HG03108 (cell line): ENCODE measurements around the gene S1PR3.

Source experiments
- ATAC-seq: cut with Tn5 transposase; IDR thresholded peaks from one replicate; pipeline ENCODE4 v1.9.1; 2021; ENCODE audit warnings: moderate library complexity; ENCODE audit not compliant: unreplicated experiment

S1PR3 gene

DNA sequence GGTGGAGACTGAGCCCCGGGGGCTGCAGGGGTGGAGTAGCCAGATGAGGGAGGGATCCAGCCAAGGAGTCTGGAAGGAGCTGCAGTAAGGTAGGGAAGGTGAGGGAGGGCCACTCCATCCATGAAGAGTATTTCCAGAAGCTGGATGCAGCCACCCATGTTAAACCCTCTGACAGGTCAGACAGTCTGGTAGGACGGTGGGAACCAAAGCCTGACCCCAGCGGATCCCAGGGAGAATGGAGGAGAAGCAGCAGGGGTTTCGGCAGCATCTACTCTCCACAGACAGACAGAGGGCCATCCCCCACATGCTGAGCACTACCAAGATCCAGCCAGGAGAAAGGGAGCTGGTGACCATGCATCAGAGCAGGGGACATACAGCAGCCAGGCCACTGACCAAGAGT lies 22.5 kb upstream of the S1PR3 start:
- ATAC-seq = no peak

DNA sequence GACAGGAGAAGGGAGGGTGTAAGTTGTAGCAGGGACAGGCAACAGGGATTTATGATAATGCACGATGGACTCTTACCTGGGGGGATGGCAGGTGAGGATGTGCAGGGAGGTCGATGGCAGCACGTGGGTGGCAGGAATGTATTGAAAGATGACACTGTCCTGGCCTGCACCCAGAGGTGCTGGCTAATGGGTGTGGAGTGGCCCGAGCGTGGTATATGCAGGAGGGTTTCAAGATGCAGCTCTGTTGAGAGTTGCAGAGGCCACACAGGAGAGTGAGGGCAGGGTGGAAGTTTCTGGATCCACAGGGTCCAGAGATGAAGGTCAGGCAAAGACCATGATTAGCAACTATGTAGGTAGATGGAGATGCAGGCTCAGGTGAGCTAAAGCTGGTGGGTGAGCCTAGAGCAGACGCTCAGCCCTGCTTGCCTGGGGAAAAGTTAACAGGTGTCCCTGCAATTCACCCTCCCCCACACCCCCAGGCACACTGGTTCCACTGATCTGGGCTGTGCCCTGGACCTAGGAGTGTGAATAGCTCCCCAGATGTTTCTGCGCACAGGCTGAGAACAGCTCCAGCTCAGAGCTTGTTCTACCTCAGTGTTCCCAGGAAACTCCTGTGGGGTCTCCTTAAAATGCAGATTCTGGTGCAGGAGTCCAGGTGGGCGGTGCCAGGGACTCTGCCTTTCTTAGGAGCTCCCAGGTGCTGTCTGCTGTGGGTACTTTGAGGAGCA lies 21.5 kb upstream of the S1PR3 start:
- ATAC-seq = no peak

DNA sequence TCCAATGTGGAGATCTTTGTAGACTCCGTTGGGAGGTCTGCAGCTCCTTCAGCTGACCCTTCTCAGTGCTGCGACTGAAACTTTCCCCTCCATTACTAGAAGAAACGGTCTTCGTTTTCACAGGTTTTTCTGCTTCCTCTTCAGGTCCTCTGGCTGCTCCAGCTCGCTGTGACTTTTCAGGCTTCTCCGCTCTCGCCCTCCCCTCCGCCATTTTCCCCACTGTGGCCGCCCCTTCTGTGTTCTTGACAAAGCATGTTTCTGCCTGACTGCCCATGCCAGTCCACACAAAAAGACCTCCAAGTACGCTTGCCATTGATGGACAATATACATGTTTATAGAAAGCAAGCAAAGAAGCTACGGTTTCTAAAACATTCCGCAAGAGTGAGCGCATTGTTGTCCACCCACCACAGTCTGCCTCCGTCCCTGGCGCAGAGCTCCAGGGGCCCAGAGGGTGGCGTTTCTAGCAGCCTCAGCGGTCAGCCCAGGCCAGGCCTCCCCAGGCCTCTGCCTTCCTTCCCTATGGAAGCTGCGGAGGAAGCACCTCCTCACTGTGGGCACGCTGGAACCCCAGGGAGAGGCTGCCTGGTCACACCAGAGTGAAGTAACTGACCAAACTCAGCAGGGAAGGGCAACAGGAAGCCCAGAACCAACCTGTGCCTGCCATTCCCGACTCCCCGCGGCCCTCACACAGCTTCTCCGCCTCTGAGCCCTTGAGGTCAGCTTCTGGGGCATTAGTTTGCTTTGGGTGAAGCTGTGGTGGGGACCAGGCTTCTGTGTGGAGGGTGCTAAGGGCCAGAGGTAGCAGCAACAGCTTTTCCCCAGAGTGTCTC lies 19.9 kb upstream of the S1PR3 start:
- ATAC-seq = no peak

DNA sequence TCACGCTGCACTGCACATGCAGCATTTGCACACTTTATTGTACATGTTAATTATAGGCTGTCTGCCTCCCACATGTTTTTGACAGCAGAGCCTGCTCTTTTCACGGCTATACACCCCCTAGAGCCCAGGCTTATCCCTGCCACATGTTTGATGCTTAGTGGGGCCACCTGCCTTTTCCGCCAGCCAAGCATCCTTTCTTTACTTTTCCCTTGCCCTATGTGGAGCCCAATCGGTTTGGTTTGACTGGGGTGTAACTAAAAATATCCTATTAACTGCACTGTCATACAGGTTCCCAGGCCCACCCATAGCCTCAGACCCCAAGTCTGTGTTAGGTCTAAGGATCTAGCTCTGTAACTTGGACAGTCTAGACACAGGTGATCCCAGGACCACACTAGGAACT lies 18.9 kb upstream of the S1PR3 start:
- no peak for ATAC-seq

DNA sequence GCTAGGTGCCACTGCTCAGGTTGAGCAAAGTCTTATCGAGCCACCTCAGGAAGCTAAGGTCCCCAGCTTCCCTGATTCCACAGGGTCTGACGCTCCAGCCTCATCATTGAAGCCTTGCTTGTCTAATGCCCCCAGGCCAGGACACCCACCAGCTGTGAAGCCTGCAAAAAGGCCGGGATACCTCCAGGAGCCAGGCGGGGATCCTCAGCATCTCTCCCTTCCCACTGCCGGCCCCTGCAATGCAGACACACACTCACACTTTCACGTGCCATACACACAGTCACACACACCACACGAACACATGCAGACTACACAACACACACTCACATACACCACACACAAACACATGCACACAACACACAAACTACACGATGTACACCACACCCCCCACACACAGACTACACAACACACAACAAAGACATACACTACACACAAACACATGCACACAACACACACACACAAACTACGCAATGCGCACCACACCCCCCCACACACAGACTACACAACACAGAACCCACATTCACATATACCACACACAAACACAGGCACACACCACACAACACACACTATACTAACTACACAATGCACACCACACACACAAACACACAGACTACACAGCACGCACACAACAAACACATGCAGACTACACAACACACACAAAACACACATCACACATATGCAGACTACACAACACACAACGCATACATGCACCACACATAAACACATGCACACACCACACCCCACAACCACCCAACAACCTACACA lies 17.8 kb upstream of the S1PR3 start:
- no peak for ATAC-seq

DNA sequence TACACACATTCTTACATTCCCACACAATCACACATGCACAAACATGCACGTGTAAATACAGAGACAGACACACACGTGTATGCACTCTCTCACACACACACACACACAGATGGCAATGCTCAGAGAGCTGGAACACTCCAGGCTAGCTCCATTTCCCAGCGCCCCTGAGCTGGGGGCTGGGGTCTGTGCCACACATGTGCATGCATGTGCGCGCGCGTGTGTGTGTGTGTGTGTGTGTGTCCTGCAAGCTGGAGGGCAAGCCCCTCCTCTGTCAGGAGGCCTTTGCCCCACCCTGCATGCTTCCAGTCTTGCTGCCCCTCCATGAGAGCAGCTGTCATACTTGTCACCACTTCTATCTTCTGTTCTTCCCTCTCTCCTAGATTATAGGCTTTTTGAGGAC lies 16.6 kb upstream of the S1PR3 start:
- ATAC-seq = no peak

DNA sequence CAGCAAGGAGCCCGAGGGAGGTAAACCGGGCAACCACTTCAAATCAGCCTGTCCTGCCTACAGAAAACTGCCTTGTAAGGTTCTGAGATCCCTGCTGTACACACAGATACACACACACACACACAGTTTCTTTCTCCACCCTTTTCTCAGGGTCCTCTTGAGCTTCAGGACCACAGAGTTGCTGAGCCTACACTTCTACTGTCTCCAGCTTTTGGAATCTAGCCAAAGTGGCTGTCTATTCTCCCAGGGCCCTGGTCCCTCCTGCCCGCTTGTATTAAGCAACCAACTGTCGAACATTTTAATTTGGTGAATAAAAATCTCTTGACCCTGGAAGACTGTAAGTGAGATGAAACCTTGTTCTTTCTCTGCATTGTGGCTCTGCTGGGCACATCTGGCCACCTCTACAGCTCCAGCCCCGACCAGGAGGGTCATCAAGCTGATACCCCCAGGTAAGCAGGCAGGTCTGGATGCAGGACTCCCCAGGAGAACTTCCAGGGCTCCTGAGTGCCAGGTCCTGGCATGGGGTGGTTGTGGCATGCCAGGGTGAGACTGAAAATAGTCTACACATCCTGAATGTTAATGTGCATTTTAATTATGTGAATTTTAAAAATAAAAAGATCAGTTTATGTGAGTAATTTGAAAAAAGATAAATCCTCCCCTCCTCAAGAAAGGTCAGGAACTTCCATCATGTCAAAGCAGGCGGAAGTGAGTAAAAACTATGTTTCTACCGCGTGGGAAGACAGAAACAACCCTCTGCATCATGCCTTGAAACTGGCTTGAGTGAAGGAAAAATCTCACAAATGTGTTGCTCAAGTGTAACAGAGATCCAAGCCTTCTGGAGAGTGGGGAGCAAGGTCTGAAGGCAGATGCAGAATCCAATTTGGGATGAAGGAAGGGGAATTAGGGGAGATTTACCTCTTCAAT lies 15.0 kb upstream of the S1PR3 start:
- ATAC-seq = no peak

DNA sequence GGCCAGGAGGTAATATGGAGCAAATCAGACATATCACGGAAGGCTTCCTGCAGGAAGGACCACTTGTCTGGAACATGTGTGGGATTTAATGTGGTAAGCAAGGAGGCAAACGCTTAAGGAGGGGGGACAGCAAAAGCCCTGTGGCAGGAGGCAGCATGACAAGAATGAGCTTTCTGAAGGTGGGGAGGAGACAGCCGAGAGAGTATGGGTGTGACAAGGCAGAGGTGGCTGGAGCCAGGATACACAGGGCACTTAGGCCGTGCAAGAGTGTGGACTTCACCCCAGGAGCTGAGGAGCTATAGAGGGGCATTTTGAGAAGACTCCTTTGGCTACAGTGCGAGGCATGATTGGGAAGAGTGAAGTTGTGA lies 14.4 kb upstream of the S1PR3 start:
- no peak for ATAC-seq

DNA sequence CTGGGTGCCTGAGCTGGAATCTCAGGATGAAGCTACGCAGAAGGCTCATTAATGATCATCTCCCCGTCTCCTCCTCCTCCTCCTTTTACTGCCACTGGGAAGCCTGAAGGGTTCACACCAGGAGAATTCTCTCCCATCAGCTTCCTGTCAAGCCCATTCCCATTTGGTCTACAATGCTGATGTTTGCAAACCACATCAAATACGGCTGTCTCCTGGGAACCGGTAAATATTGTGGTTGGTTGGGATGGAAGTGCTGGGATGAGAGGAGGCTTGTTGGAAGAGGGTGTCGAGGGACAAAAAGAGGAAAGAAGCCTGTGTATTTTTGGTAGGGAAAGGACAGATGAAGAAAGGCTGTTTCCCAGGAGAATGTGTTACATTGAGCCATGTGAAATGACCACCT lies 13.2 kb upstream of the S1PR3 start:
- ATAC-seq = no peak

DNA sequence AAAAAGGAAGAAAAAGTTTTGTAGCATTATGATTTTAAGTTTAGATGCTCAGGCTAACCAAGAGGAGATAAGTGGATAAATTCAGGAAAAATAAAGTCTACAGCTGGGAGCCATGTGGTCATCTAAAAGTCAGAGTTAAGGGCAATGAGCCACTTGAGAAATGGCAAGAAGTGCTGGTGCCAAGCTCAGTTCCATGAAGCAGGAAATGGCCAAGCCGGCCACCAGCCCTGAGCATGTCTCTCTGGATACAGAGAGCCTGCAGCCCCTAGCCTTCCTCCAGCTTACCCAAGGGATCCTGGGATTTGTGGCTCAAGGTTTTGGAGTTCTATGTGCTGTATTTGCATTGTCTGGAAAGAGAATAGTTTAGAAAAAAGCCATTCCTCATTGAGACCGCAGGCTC lies 12.2 kb upstream of the S1PR3 start:
- ATAC-seq = no peak

DNA sequence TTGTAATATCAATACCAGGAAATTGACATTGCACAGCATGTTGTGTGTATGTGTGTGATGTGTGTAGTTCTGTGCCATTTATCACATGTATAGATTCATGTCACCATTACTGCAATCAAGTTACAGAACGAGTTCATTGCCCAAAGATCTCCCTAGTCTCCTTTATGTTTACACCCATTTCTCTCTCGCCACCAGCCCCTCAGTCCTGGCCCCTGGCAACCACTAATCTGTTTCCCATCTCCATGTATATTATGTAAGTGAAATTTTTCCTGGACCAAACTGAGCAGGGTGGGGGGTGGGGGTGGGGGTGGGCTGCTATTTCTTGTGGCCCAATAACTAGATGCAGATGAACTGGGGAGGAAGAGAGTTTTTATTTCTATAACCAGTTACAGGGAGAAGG lies 11.5 kb upstream of the S1PR3 start:
- ATAC-seq = no peak

DNA sequence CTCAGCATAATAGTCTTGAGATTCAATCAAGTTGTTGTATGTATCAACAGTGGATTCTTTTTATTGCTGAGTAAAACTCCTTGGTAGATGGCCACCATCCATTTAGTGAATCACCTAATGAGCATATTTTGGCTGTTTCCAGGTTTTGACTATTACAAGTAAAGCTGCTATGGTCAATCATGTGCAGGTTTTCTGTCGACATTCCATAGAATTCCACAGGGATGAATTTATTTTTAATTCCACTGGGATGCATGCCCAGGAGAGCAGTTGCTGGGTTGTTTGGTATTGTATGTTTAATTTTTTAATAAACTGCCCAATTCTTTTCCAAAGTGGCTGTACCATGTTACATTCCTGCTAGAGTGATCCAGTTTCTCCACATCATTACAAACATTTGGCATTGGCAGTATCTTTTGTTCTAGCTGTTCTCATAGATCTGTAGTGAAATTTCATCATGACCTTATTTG lies 10.5 kb upstream of the S1PR3 start:
- ATAC-seq = no peak

DNA sequence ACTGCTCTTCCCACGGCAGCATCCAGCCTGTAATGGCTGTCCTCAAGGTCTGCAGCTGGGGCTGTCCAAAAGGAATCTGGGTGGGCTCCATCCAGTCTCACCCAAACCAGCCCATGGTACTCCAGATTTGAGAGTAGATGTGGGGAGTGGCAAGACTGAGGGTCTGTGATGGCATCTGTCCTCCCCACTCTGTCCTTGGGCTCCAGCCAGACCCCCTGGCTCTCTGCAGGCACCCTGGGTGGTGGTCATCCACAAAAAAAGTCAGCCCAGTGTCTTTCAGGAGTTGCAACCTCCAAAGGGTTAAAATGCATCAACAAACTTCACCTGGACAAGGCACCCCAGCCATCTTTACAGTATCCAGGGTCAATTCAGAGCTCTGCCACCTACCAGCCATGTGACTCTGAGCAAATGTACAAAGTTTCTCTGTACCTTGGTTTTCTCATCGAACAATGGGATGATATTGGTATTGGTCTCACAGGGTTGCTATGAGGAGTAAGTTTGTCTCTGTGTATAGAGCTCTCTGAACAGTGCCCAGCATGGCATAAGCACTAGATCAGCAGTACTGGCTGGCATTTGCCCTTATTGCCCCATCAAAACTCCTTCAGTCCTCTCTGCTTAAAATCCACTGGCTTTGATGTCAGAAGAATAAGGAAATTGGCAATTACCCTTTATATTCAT lies 7.3 kb upstream of the S1PR3 start:
- no peak for ATAC-seq

DNA sequence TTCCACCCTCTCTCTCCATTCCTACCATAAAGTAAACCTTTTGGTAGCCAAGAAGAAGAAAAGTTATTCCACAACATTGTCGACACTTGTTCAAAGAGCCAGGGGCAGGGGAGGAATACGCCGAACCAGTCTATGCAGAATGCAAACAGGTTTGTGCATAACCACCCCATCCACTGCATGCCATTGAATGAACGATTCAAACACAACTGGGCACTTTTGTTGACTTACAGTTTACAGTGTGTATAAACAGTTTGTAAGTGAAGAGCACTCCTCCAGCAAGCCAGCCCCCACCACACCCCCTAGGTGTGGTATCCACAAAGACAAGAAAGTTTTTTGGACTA lies 6.8 kb upstream of the S1PR3 start:
- ATAC-seq = no peak

DNA sequence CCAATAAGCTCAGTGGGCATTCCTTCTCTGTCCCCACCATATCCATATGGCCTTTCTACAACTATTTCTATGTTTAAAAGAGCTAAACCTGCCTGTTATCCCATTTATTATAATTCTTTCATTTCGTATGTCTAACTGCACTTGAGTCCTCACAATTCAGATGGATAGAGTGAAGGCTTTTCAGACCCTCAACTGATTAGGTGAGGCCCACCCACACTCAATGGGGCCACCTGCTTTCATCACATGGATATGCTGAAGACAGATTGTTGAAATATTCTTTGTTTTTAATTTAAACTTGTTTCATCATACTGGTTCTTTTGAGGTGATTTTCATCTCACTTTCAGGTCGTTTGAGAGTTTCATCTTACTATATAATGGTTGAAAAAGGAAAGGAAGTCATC lies 5.7 kb upstream of the S1PR3 start:
- no peak for ATAC-seq

DNA sequence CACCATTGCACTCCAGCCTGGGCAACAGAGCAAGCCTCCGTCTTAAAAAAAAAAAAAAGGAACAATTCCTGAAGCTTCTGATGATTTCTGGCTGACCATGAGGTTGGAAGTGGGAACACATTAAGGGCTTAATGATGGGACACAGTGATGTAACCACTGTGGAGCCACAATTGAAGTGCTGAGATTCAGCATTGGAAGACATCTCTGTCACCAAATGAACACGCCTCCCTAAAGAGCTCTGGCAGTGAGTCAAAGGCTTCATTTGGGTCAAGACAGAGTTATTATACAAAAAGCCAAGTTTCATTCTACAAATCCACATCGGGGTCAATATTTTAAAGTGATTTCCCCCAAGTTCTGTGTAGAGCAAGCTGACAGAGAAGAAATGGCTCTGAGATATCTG lies 4.5 kb upstream of the S1PR3 start:
- no peak for ATAC-seq

DNA sequence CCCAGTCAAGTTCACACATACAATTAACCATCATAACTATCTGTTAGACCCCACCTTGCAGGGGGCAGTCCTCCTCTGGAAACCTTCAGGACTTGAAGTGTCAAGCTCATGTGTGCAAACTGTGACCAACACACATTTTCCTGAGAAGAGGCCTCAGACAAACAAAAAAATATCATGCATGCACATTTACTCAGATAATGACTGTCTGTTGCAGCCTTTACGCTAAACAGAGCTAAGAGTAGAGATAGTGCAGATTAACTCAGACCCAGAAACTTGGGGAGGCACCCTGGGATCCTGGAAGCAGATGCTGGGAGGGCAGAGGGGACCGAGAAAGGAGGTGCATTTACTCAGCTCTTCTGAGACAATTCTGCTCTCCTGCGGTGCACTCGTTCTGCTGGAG lies 3.6 kb upstream of the S1PR3 start:
- no peak for ATAC-seq

DNA sequence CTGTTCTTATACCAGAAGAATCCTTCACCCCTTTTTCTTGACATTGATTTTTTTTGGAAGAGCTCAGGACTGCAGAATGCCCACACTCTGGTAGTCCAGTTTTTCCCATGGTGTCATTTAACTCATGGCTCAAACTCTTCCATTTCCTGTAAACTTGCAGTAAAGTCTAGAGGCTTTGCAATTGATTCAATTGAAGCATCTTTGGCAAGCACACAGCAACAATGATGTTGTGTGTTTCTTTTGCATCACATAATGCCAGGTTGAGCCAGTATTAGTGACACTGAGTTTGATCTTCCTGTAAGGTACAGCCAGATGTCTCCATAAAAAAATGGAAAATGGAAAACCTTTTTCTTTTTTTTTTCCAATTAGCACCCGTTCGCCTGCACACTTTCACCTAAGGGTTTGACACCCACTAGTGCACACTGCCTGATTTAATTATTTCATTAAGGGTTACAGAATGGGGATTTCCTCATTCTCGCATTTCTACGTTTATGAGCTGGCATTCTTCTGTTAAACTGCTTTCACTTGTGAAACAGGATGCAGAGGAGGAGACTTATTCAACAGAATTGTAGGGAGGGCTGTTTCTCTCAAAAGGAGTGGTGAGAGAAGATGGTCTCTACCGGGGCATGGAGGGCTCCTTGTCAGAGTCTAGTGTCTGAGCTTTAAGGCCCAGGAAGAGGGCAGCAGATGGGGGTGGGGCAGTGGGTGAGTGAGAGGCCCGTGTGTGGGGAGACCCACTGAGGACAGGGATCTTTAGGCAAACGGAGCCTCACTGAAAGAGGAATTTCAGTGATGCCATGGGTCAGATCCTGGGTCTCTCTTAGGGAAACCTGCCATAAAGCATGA lies 2.2 kb upstream of the S1PR3 start:
- no peak for ATAC-seq

DNA sequence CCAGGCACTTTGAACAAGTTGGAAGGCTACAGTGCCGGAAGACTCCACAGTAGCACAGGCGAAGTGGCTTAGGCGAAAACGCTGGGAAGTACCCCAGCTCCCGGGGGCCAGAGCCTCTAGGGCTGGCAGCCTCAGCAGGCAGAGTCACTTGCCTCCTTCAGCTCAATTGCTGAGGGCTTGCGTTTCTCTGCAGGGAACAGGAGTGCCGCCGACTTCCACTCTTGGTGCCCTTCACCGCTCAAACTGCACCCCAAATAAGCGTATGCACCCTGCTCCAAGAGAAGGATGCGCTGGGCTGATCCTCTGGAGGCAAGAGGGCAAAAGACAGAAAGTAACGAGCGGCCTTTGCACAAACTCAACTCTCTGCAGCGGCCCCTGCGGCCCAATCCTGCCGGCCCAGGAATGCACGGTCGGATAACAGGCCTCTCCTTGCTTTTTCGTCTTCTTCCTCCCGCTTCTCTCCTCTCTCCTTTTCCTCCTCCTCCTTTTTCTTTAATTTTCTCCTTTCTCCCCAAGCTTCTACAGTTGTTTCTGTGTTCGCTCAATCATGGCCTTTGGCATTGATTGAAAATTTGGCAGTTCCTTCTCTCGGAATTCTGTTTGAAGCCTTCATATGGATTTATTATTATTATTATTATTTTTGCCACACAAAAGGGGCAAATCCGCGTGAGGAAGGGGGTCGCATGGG lies 1.1 kb upstream of the S1PR3 start:
- no peak for ATAC-seq
